Measurements from ENCODE around the gene FOXK1.
"Not testable (repeated sequence)": the region's sequence is repeated elsewhere in the genome, so short reads cannot be mapped to it uniquely, and the experiment has no call there.

DNA sequence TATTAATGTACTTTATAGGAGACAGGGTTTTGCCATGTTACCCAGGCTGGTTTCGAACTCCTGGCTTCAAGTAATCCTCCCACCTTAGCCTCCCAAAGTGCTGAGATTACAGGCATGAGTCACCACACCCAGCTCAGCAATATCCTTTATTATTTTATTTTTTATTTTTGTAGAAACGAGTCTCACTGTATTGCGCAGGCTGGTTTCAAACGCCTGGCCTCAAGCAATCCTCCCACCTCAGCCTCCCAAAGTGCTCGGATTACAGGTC is 39.0 kb upstream of the FOXK1 start:
- TF ChIP-seq, protein P1, sequence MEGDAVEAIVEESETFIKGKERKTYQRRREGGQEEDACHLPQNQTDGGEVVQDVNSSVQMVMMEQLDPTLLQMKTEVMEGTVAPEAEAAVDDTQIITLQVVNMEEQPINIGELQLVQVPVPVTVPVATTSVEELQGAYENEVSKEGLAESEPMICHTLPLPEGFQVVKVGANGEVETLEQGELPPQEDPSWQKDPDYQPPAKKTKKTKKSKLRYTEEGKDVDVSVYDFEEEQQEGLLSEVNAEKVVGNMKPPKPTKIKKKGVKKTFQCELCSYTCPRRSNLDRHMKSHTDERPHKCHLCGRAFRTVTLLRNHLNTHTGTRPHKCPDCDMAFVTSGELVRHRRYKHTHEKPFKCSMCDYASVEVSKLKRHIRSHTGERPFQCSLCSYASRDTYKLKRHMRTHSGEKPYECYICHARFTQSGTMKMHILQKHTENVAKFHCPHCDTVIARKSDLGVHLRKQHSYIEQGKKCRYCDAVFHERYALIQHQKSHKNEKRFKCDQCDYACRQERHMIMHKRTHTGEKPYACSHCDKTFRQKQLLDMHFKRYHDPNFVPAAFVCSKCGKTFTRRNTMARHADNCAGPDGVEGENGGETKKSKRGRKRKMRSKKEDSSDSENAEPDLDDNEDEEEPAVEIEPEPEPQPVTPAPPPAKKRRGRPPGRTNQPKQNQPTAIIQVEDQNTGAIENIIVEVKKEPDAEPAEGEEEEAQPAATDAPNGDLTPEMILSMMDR (IDR thresholded peaks at IDR 0.05): not testable (repeated sequence)
- not testable (repeated sequence) for TF ChIP-seq POLR2A (IDR thresholded peaks at IDR 0.05)

Measured in adrenal gland (tissue), 5 donors.